Jurkat, Clone E6-1 (cell line): ENCODE measurements around the gene CLDN18.
A peak's percentile ranks its signal among the peaks of the same experiment; 100 is the strongest.

Source experiments
- DNase-seq: peaks from one replicate; pipeline ENCODE4 v3.0.0-alpha.2; 2011; ENCODE audit warnings: low read depth, low spot score
- H3K4me3 ChIP-seq: 2 replicates; pipeline ENCODE4 v1.5.1; 2011; ENCODE audit warnings: mild to moderate bottlenecking, low read length, control low read depth, moderate library complexity

CLDN18 gene

GRCh38 chr3:138054057-138054456 lies 44.1 kb downstream of the CLDN18 start:
- H3K4me3 ChIP-seq = no peak overlapping the region
- no peak for DNase-seq

- no peak overlapping the region for H3K4me3 ChIP-seq
- DNase-seq = no peak
These were observed 47.4 kb downstream of the CLDN18 start for GRCh38 chr3:138057384-138057783.

GRCh38 chr3:138059261-138059660 lies 49.3 kb downstream of the CLDN18 start:
- no peak for DNase-seq
- no peak overlapping the region for H3K4me3 ChIP-seq

GRCh38 chr3:138060792-138061191 lies 50.8 kb downstream of the CLDN18 start:
- no peak for DNase-seq
- no peak overlapping the region for H3K4me3 ChIP-seq

- DNase-seq = no peak
- H3K4me3 ChIP-seq = no peak overlapping the region
These were observed 52.1 kb downstream of the CLDN18 start for GRCh38 chr3:138062037-138062436.

- DNase-seq = no peak
- H3K4me3 ChIP-seq = no peak overlapping the region
These were observed 52.7 kb downstream of the CLDN18 start for GRCh38 chr3:138062626-138063025.

- no peak overlapping the region for H3K4me3 ChIP-seq
- no peak for DNase-seq
These were observed 53.5 kb downstream of the CLDN18 start for GRCh38 chr3:138063416-138063815.

GRCh38 chr3:138065949-138066348 lies 56.0 kb downstream of the CLDN18 start:
- no peak overlapping the region for H3K4me3 ChIP-seq
- no peak for DNase-seq

- H3K4me3 ChIP-seq = no peak overlapping the region
- DNase-seq = no peak
These were observed 56.4 kb downstream of the CLDN18 start for GRCh38 chr3:138066383-138066782.

- H3K4me3 ChIP-seq = no peak overlapping the region
These were observed 57.0 kb downstream of the CLDN18 start for GRCh38 chr3:138066972-138067371.

GRCh38 chr3:138068046-138068445 lies 58.1 kb downstream of the CLDN18 start:
- no peak overlapping the region for H3K4me3 ChIP-seq

More at GRCh38 chr3:138066972-138067371, 57.0 kb downstream of the CLDN18 start:
- no peak for DNase-seq

GRCh38 chr3:138068579-138069174 lies 58.7 kb downstream of the CLDN18 start:
- DNase-seq = peak; percentile 67
- no peak overlapping the region for H3K4me3 ChIP-seq

More at GRCh38 chr3:138068046-138068445, 58.1 kb downstream of the CLDN18 start:
- DNase-seq = no peak

- H3K4me3 ChIP-seq = no peak overlapping the region
- DNase-seq = no peak
These were observed 60.0 kb downstream of the CLDN18 start for GRCh38 chr3:138070006-138070405.

GRCh38 chr3:138072796-138073195 lies 62.8 kb downstream of the CLDN18 start:
- H3K4me3 ChIP-seq = no peak overlapping the region
- no peak for DNase-seq

GRCh38 chr3:138078096-138078495 lies 68.1 kb downstream of the CLDN18 start:
- no peak for DNase-seq
- no peak overlapping the region for H3K4me3 ChIP-seq

GRCh38 chr3:138078901-138079344 lies 69.0 kb downstream of the CLDN18 start:
- DNase-seq = no peak

GRCh38 chr3:138079901-138080300 lies 69.9 kb downstream of the CLDN18 start:
- no peak overlapping the region for H3K4me3 ChIP-seq
- no peak for DNase-seq

More at GRCh38 chr3:138078901-138079344, 69.0 kb downstream of the CLDN18 start:
- no peak overlapping the region for H3K4me3 ChIP-seq

GRCh38 chr3:138081371-138082084 lies 71.6 kb downstream of the CLDN18 start:
- no peak overlapping the region for H3K4me3 ChIP-seq
- DNase-seq = no peak

GRCh38 chr3:138082085-138082991 lies 72.4 kb downstream of the CLDN18 start:
- peak; percentile 65 for DNase-seq

GRCh38 chr3:138082992-138083386 lies 73.0 kb downstream of the CLDN18 start:
- no peak overlapping the region for H3K4me3 ChIP-seq
- DNase-seq = peak; percentile 20

More at GRCh38 chr3:138082085-138082991, 72.4 kb downstream of the CLDN18 start:
- H3K4me3 ChIP-seq = peak overlapping the region; percentile 2; the same call in 1 of the 2 replicates
